Activated T-cell treated with anti-CD3 and anti-CD28 coated beads, Interleukin-2, amount 50 U/mL, for 72 hours (primary cell): ENCODE results near the gene BHLHE40. TPM values are rescaled to one million over a fixed set of nuclear protein-coding genes. Genes with fewer than 3 reads are reported as not detected.
A peak's percentile ranks its signal among the peaks of the same experiment; 100 is the strongest.

Source experiments
- ATAC-seq, 2 donors: fragments of 150-1000 bp; cut with Tn5 transposase; replicated peaks in 1 of 2; 2 replicates each; pipeline ENCODE4 v1.10.0; 2021; ENCODE audit warnings: moderate library complexity in 2 of 2, mild to moderate bottlenecking in 1 of 2
- DNase-seq, 2 donors: peaks; one replicate each; pipeline ENCODE4 v3.0.0; 2021 to 2022; ENCODE audit warnings: mixed read lengths in 1 of 2
- H3K27ac Mint-ChIP-seq: one replicate; pipeline ENCODE4 v1.8.0; 2022; ENCODE audit warnings: mild to moderate bottlenecking, moderate library complexity, mixed read lengths
- H3K27me3 Mint-ChIP-seq: one replicate; pipeline ENCODE4 v1.8.0; 2022; ENCODE audit warnings: low read depth, mixed read lengths
- H3K36me3 Mint-ChIP-seq, 2 donors: one replicate each; pipeline ENCODE4 v1.8.0; 2022; ENCODE audit warnings: mixed read lengths in 2 of 2, mild to moderate bottlenecking in 1 of 2; ENCODE audit not compliant: insufficient read depth in 2 of 2
- H3K4me1 Mint-ChIP-seq: one replicate; pipeline ENCODE4 v1.8.0; 2022; ENCODE audit warnings: low read depth, mixed read lengths
- H3K4me3 Mint-ChIP-seq, 2 donors: one replicate each; pipeline ENCODE4 v1.8.0; 2022; ENCODE audit warnings: mild to moderate bottlenecking in 2 of 2, mixed read lengths in 2 of 2, moderate library complexity in 2 of 2
- H3K9me3 Mint-ChIP-seq, 2 donors: one replicate each; pipeline ENCODE4 v1.8.0; 2022; ENCODE audit warnings: mixed read lengths in 2 of 2
- total RNA-seq, 2 donors: library from RNA; stranded (reverse); gene quantifications; one replicate each; pipeline ENCODE4 v1.2.3, GENCODE V29; 2022

The BHLHE40 gene
- total RNA-seq, 2 donors from 2014 or later, result 303 to 440 TPM

- Mint-ChIP-seq H3K4me1 (peaks cover 61% of the 10 kb centered on the region), H3K4me3 (peak overlapping the region; percentile 93 to 97), H3K27ac (peak overlapping the region; percentile 96), H3K27me3 (no peaks in the 10 kb centered on the region), H3K9me3 (no peaks in the 10 kb centered on the region), H3K36me3 (peaks cover 45 to 50% of the 10 kb centered on the region in 2 donors)
- DNase-seq (no peak), ATAC-seq (no peak)
Observed at GRCh38 chr3:4981665-4982494, 2.6 kb downstream of the BHLHE40 start.

GRCh38 chr3:4982773-4983738, 3.8 kb downstream of the BHLHE40 start:
- no peaks in the 10 kb centered on the region for H3K27me3 Mint-ChIP-seq
- H3K27ac Mint-ChIP-seq, result peak overlapping the region; percentile 87
- H3K4me1 Mint-ChIP-seq, result peaks cover 52% of the 10 kb centered on the region
- peaks cover 45 to 50% of the 10 kb centered on the region in 2 donors for H3K36me3 Mint-ChIP-seq
- ATAC-seq (no peak), DNase-seq (no peak)
- no peaks in the 10 kb centered on the region for H3K9me3 Mint-ChIP-seq
- peak overlapping the region; percentile 93 to 97 for H3K4me3 Mint-ChIP-seq

GRCh38 chr3:4983739-4984510, 4.7 kb downstream of the BHLHE40 start:
- peak overlapping the region; percentile 87 for H3K27ac Mint-ChIP-seq
- H3K4me1 Mint-ChIP-seq, result peaks cover 52% of the 10 kb centered on the region
- H3K27me3 Mint-ChIP-seq, result no peaks in the 10 kb centered on the region
- no peaks in the 10 kb centered on the region for H3K9me3 Mint-ChIP-seq
- peak overlapping the region; percentile 93 to 97 for H3K4me3 Mint-ChIP-seq
- H3K36me3 Mint-ChIP-seq, result peaks cover 45 to 50% of the 10 kb centered on the region in 2 donors
- DNase-seq, result peak; percentile 80 to 83
- peak; percentile 51 to 57 for ATAC-seq

GRCh38 chr3:4984511-4984864, 5.3 kb downstream of the BHLHE40 start:
- Mint-ChIP-seq H3K27me3 (no peaks in the 10 kb centered on the region), H3K27ac (peak overlapping the region; percentile 87), H3K9me3 (no peaks in the 10 kb centered on the region), H3K36me3 (peaks cover 44 to 49% of the 10 kb centered on the region in 2 donors), H3K4me3 (peak overlapping the region; percentile 93 to 97), H3K4me1 (peaks cover 58% of the 10 kb centered on the region)
- ATAC-seq (no peak), DNase-seq (no peak)

GRCh38 chr3:4985330-4986174, 6.3 kb downstream of the BHLHE40 start:
- DNase-seq, result no peak
- peak overlapping the region; percentile 75 to 95 for H3K4me3 Mint-ChIP-seq
- no peak for ATAC-seq
- H3K27me3 Mint-ChIP-seq, result no peaks in the 10 kb centered on the region
- H3K4me1 Mint-ChIP-seq, result peaks cover 65% of the 10 kb centered on the region
- no peaks in the 10 kb centered on the region for H3K9me3 Mint-ChIP-seq
- H3K36me3 Mint-ChIP-seq, result peaks cover 37 to 40% of the 10 kb centered on the region in 2 donors
- H3K27ac Mint-ChIP-seq, result peak overlapping the region; percentile 82

GRCh38 chr3:4986175-4986781, 7.0 kb downstream of the BHLHE40 start:
- H3K9me3 Mint-ChIP-seq, result no peaks in the 10 kb centered on the region
- peaks cover 31 to 35% of the 10 kb centered on the region in 2 donors for H3K36me3 Mint-ChIP-seq
- H3K27me3 Mint-ChIP-seq, result no peaks in the 10 kb centered on the region
- peak overlapping the region; percentile 75 to 95 for H3K4me3 Mint-ChIP-seq
- peak overlapping the region; percentile 82 for H3K27ac Mint-ChIP-seq
- ATAC-seq (peak; percentile 45 to 49), DNase-seq (no peak)
- H3K4me1 Mint-ChIP-seq, result peaks cover 65% of the 10 kb centered on the region

- H3K36me3 Mint-ChIP-seq, result peaks cover 26 to 29% of the 10 kb centered on the region in 2 donors
- H3K9me3 Mint-ChIP-seq, result no peaks in the 10 kb centered on the region
- H3K4me1 Mint-ChIP-seq, result peaks cover 61% of the 10 kb centered on the region
- no peaks in the 10 kb centered on the region for H3K27me3 Mint-ChIP-seq
- H3K4me3 Mint-ChIP-seq, result peak overlapping the region; percentile 75 to 95
- ATAC-seq (peak; percentile 74 to 76), DNase-seq (peak; percentile 80 to 86)
- peak overlapping the region; percentile 82 for H3K27ac Mint-ChIP-seq
Observed at GRCh38 chr3:4986782-4987537, 7.7 kb downstream of the BHLHE40 start.

GRCh38 chr3:4987538-4988296, 8.5 kb downstream of the BHLHE40 start:
- Mint-ChIP-seq H3K36me3 (peaks cover 21 to 22% of the 10 kb centered on the region in 2 donors), H3K27me3 (no peaks in the 10 kb centered on the region), H3K4me3 (peak overlapping the region; percentile 75 to 95), H3K9me3 (no peaks in the 10 kb centered on the region), H3K4me1 (peaks cover 57% of the 10 kb centered on the region), H3K27ac (peak overlapping the region; percentile 72)
- DNase-seq (no peak), ATAC-seq (no peak)

- no peak overlapping the region for H3K4me3 Mint-ChIP-seq
- peaks cover 7 to 8% of the 10 kb centered on the region in 2 donors for H3K36me3 Mint-ChIP-seq
- H3K9me3 Mint-ChIP-seq, result no peaks in the 10 kb centered on the region
- ATAC-seq (no peak), DNase-seq (no peak)
- H3K4me1 Mint-ChIP-seq, result peaks cover 56% of the 10 kb centered on the region
- H3K27me3 Mint-ChIP-seq, result no peaks in the 10 kb centered on the region
- peak overlapping the region; percentile 82 for H3K27ac Mint-ChIP-seq
Observed at GRCh38 chr3:4988983-4989834, 10.0 kb downstream of the BHLHE40 start.

GRCh38 chr3:4990069-4990468, 10.8 kb downstream of the BHLHE40 start:
- H3K4me1 Mint-ChIP-seq, result peaks cover 55% of the 10 kb centered on the region

More at GRCh38 chr3:4990069-4990468, 10.8 kb downstream of the BHLHE40 start:
- Mint-ChIP-seq H3K4me3 (no peak overlapping the region), H3K36me3 (peaks cover 6% of the 10 kb centered on the region in 2 donors), H3K9me3 (no peaks in the 10 kb centered on the region), H3K27me3 (no peaks in the 10 kb centered on the region), H3K27ac (peak overlapping the region; percentile 63)
- ATAC-seq (no peak), DNase-seq (no peak)
